ENCODE results near the gene ATXN10.

ATXN10 gene

GRCh38 chr22:45783021-45783420 is 111.4 kb downstream of the ATXN10 start:
- H3K4me2 ChIP-seq (ENCODE audit: low read depth, low read length, poor library complexity, severe bottlenecking): no peak overlapping the region
- no peaks in the 10 kb centered on the region for H3K27me3 ChIP-seq (ENCODE audit: insufficient read depth, low read length, poor library complexity, severe bottlenecking)
- H3K4me1 ChIP-seq (ENCODE audit: insufficient read depth, low read length, poor library complexity, severe bottlenecking): no peaks in the 10 kb centered on the region
- H3K79me2 ChIP-seq (ENCODE audit: insufficient read depth, low read length): peaks cover 12% of the 10 kb centered on the region; the same call in 1 of the 2 replicates
- H3K9me2 ChIP-seq (replicated peaks; ENCODE audit: low read depth, low read length): no peaks in the 10 kb centered on the region
- H3K4me3 ChIP-seq (ENCODE audit: low read length, poor library complexity, severe bottlenecking): no peak overlapping the region
- H4K20me1 ChIP-seq (ENCODE audit: insufficient read depth, low read length, poor library complexity, severe bottlenecking): no peaks in the 10 kb centered on the region
- peaks cover 8% of the 10 kb centered on the region; the same call in 1 of the 2 replicates for H3K36me3 ChIP-seq (ENCODE audit: insufficient read depth, low read length)
- H3K9ac ChIP-seq (ENCODE audit: low read depth, low read length, poor library complexity, severe bottlenecking): no peak overlapping the region
- TF ChIP-seq EZH2phosphoT487 (IDR thresholded peaks at IDR 0.05; ENCODE audit: borderline replicate concordance): no peak
- TF ChIP-seq, protein P1, sequence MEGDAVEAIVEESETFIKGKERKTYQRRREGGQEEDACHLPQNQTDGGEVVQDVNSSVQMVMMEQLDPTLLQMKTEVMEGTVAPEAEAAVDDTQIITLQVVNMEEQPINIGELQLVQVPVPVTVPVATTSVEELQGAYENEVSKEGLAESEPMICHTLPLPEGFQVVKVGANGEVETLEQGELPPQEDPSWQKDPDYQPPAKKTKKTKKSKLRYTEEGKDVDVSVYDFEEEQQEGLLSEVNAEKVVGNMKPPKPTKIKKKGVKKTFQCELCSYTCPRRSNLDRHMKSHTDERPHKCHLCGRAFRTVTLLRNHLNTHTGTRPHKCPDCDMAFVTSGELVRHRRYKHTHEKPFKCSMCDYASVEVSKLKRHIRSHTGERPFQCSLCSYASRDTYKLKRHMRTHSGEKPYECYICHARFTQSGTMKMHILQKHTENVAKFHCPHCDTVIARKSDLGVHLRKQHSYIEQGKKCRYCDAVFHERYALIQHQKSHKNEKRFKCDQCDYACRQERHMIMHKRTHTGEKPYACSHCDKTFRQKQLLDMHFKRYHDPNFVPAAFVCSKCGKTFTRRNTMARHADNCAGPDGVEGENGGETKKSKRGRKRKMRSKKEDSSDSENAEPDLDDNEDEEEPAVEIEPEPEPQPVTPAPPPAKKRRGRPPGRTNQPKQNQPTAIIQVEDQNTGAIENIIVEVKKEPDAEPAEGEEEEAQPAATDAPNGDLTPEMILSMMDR (conservative IDR thresholded peaks at IDR 0.05; ENCODE audit: low read length): no peak
- no peaks in the 10 kb centered on the region for H3K9me3 ChIP-seq (ENCODE audit: insufficient read depth, low read depth, low read length)
- no peak overlapping the region for H2AFZ ChIP-seq (ENCODE audit: low read length)
- H3F3A ChIP-seq (ENCODE audit: low read depth): no peaks in the 10 kb centered on the region

GRCh38 chr22:45783690-45784089 is 112.1 kb downstream of the ATXN10 start:
- Histone ChIP-seq H3K79me2 (ENCODE audit: insufficient read depth, low read length) (peaks cover 12% of the 10 kb centered on the region; the same call in 1 of the 2 replicates), H3K27me3 (ENCODE audit: insufficient read depth, low read length, poor library complexity, severe bottlenecking) (no peaks in the 10 kb centered on the region), H3K36me3 (ENCODE audit: insufficient read depth, low read length) (peaks cover 7% of the 10 kb centered on the region; the same call in 1 of the 2 replicates), H3K4me1 (ENCODE audit: insufficient read depth, low read length, poor library complexity, severe bottlenecking) (no peaks in the 10 kb centered on the region), H3K9me2 (replicated peaks; ENCODE audit: low read depth, low read length) (no peaks in the 10 kb centered on the region), H3K9ac (ENCODE audit: low read depth, low read length, poor library complexity, severe bottlenecking) (no peak overlapping the region), H3K4me3 (ENCODE audit: low read length, poor library complexity, severe bottlenecking) (no peak overlapping the region), H4K20me1 (ENCODE audit: insufficient read depth, low read length, poor library complexity, severe bottlenecking) (no peaks in the 10 kb centered on the region), H2AFZ (ENCODE audit: low read length) (no peak overlapping the region), H3F3A (ENCODE audit: low read depth) (no peaks in the 10 kb centered on the region), H3K9me3 (ENCODE audit: insufficient read depth, low read depth, low read length) (no peaks in the 10 kb centered on the region), H3K4me2 (ENCODE audit: low read depth, low read length, poor library complexity, severe bottlenecking) (no peak overlapping the region)
- no peak for TF ChIP-seq EZH2phosphoT487 (IDR thresholded peaks at IDR 0.05; ENCODE audit: borderline replicate concordance)
- TF ChIP-seq, protein P1 (conservative IDR thresholded peaks at IDR 0.05; ENCODE audit: low read length): no peak

DNA sequence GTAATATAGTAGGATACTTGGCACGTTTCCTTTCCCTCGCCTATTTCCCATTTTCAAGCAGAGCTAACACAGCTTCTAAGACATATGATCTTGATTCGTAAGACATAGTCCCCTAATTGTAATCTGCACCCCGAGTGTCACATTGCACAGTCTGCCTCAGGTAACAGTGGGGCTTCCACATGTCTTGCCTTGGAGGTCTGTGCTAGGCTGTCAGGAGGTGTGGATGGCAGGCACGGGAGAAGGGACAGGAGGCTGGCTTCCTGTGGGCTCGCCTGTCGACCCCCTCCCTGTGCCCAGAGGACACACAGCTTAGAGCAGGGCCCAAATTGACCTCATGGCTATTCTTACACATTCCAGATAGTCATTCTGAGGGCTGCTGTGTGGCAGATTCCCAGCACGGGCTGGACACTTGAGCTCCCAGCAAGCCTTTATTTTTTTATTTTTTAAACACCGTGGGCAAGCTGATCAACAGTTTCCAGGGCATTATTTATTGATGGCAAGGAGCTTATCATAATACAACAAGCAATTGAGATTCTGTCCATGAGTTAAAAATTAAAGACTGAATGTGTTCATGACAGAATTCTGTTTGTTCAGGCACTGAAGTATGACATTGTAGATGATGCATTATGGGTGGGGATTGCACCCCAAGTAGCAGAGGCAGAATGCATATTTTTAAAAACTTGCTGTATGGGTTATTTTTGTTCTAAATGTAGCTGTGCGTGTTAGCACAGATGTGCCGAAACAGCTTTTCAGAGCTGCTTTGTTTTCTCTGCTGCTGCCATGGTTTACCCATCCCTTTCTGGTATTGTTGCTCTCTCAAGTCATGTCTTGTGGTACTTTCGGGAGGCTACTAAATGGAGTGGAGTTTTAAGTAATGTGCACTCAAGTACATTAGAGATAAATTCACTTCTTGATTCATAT is 113.0 kb downstream of the ATXN10 start:
- no peak overlapping the region for H2AFZ ChIP-seq (ENCODE audit: low read length)
- H4K20me1 ChIP-seq (ENCODE audit: insufficient read depth, low read length, poor library complexity, severe bottlenecking): no peaks in the 10 kb centered on the region
- H3K9me3 ChIP-seq (ENCODE audit: insufficient read depth, low read depth, low read length): no peaks in the 10 kb centered on the region
- H3K9ac ChIP-seq (ENCODE audit: low read depth, low read length, poor library complexity, severe bottlenecking): no peak overlapping the region
- H3K27me3 ChIP-seq (ENCODE audit: insufficient read depth, low read length, poor library complexity, severe bottlenecking): no peaks in the 10 kb centered on the region
- no peaks in the 10 kb centered on the region for H3K4me1 ChIP-seq (ENCODE audit: insufficient read depth, low read length, poor library complexity, severe bottlenecking)
- H3K4me2 ChIP-seq (ENCODE audit: low read depth, low read length, poor library complexity, severe bottlenecking): no peak overlapping the region
- H3F3A ChIP-seq (ENCODE audit: low read depth): no peaks in the 10 kb centered on the region
- H3K4me3 ChIP-seq (ENCODE audit: low read length, poor library complexity, severe bottlenecking): no peak overlapping the region
- peaks cover 12% of the 10 kb centered on the region; the same call in 1 of the 2 replicates for H3K79me2 ChIP-seq (ENCODE audit: insufficient read depth, low read length)
- H3K36me3 ChIP-seq (ENCODE audit: insufficient read depth, low read length): no peaks in the 10 kb centered on the region; the same call in 1 of the 2 replicates
- H3K9me2 ChIP-seq (replicated peaks; ENCODE audit: low read depth, low read length): no peaks in the 10 kb centered on the region
- TF ChIP-seq EZH2phosphoT487 (IDR thresholded peaks at IDR 0.05; ENCODE audit: borderline replicate concordance): no peak
- TF ChIP-seq, protein P1 (conservative IDR thresholded peaks at IDR 0.05; ENCODE audit: low read length): no peak
